ENCODE data around the gene SSH2.
"Not testable (repeated sequence)": the region's sequence is repeated elsewhere in the genome, so short reads cannot be mapped to it uniquely, and the experiment has no call there.

Gene SSH2

DNA sequence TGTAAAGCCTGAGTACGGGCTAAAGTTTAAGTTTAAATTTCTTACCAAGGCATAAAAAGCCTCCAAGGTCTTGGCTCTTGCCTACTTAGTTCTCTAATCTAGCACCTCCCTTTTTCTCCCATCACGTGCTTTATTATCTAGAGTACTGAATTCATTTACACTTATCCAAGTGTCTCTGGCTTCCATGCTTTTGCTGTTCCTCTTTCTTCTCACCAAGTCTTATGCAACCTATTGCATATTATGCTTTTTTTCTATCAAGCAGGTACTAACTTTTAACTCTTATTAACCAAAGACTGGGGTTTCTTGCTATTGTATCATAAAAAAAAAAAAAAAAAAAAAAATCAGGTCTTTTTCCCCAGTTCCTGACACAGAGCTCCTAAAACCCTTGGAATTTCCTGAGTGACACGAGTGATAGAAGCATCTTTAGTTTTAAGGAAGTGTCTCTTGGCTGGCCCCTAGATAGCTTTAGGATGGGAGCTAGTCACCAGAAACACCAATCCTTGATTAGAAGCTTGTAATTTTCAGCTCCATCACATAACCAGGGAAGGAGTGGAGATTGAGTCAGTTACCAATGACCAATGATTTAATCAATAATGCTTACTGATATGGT is 44.9 kb downstream of the SSH2 start:
- no peaks in the 10 kb centered on the region for H3K9me3 ChIP-seq (ENCODE audit: low read length)
- no peaks in the 10 kb centered on the region for H3K27me3 ChIP-seq (ENCODE audit: insufficient read depth, low read length)
- H3K4me1 ChIP-seq (ENCODE audit: insufficient read depth, low read length), result no peaks in the 10 kb centered on the region
- no peak overlapping the region for H2AFZ ChIP-seq (ENCODE audit: low read depth, low read length)
- no peak overlapping the region for H3K4me3 ChIP-seq (ENCODE audit: low read length)
- H3K36me3 ChIP-seq (ENCODE audit: insufficient read depth, low read length), result no peaks in the 10 kb centered on the region

- no peaks in the 10 kb centered on the region for H3K27me3 ChIP-seq (ENCODE audit: insufficient read depth, low read length)
- no peaks in the 10 kb centered on the region for H3K9me3 ChIP-seq (ENCODE audit: low read length)
- no peak overlapping the region for H2AFZ ChIP-seq (ENCODE audit: low read depth, low read length)
- no peak overlapping the region for H3K4me3 ChIP-seq (ENCODE audit: low read length)
- H3K36me3 ChIP-seq (ENCODE audit: insufficient read depth, low read length), result no peaks in the 10 kb centered on the region
- H3K4me1 ChIP-seq (ENCODE audit: insufficient read depth, low read length), result no peaks in the 10 kb centered on the region
Measured at GRCh38 chr17:29883497-29883896, 46.5 kb downstream of the SSH2 start.

DNA sequence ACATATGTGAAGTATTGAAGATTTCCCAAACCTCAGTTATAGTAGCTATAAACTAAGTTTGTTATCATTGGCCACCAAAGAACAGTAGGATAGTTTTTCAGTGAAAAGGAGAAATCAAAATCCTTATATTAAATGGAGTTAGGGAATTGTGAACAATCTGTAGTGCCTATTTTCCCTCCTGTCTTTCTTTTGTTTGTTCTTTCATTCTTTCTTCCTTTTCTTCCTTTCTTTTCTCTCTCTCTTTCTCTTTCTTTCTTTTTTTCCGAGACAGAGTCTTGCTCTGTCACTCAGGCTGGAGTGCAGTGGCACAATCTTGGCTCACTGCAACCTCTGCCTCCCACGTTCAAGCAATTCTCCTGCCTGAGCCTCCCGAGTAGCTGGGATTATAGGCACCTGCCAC is 48.8 kb downstream of the SSH2 start:
- H2AFZ ChIP-seq (ENCODE audit: low read depth, low read length), result no peak overlapping the region

DNA sequence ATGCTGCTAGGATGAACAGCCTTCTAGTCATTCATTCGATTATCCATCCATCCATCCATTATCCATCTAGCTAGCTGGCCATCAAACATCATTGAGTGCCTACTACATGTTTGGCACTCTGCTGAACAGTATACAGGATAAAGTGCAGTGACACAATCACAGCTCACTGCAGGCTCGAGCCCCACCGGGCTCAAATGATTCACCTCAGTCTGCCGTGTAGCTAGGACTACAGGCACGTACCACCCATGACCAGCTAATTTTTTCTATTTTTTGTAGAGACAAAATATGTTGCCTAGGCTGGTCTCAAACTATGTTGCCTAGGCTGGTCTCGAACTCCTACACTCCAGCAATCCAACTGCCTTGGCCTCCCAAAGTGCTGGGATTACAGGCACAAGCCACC is 50.0 kb downstream of the SSH2 start:
- Histone ChIP-seq H3K9me3 (ENCODE audit: low read length) (no peaks in the 10 kb centered on the region), H3K4me1 (ENCODE audit: insufficient read depth, low read length) (no peaks in the 10 kb centered on the region), H3K36me3 (ENCODE audit: insufficient read depth, low read length) (no peaks in the 10 kb centered on the region), H3K4me3 (ENCODE audit: low read length) (no peak overlapping the region), H2AFZ (ENCODE audit: low read depth, low read length) (no peak overlapping the region), H3K27me3 (ENCODE audit: insufficient read depth, low read length) (no peaks in the 10 kb centered on the region)

More for the DNA sequence above, 48.8 kb downstream of the SSH2 start:
- no peaks in the 10 kb centered on the region for H3K4me1 ChIP-seq (ENCODE audit: insufficient read depth, low read length)
- H3K4me3 ChIP-seq (ENCODE audit: low read length), result no peak overlapping the region
- no peaks in the 10 kb centered on the region for H3K9me3 ChIP-seq (ENCODE audit: low read length)
- no peaks in the 10 kb centered on the region for H3K27me3 ChIP-seq (ENCODE audit: insufficient read depth, low read length)
- H3K36me3 ChIP-seq (ENCODE audit: insufficient read depth, low read length), result no peaks in the 10 kb centered on the region

- H3K4me1 ChIP-seq (ENCODE audit: insufficient read depth, low read length), result peaks cover 10% of the 10 kb centered on the region
- no peaks in the 10 kb centered on the region for H3K27me3 ChIP-seq (ENCODE audit: insufficient read depth, low read length)
- no peaks in the 10 kb centered on the region for H3K9me3 ChIP-seq (ENCODE audit: low read length)
- H2AFZ ChIP-seq (ENCODE audit: low read depth, low read length), result no peak overlapping the region
- H3K36me3 ChIP-seq (ENCODE audit: insufficient read depth, low read length), result no peaks in the 10 kb centered on the region
- no peak overlapping the region for H3K4me3 ChIP-seq (ENCODE audit: low read length)
Measured at GRCh38 chr17:29874931-29875596, 55.0 kb downstream of the SSH2 start.

- not testable (repeated sequence) for H3K36me3 ChIP-seq (ENCODE audit: insufficient read depth, low read length); H3K9me3 ChIP-seq (ENCODE audit: low read length); H3K4me3 ChIP-seq (ENCODE audit: low read length); H2AFZ ChIP-seq (ENCODE audit: low read depth, low read length); H3K27me3 ChIP-seq (ENCODE audit: insufficient read depth, low read length)
- peaks cover 10% of the 10 kb centered on the region for H3K4me1 ChIP-seq (ENCODE audit: insufficient read depth, low read length)
Measured at GRCh38 chr17:29874358-29874757, 55.7 kb downstream of the SSH2 start.

- Histone ChIP-seq H3K4me3 (ENCODE audit: low read length) (no peak overlapping the region), H3K36me3 (ENCODE audit: insufficient read depth, low read length) (no peaks in the 10 kb centered on the region)
Measured at GRCh38 chr17:29873476-29873875, 56.6 kb downstream of the SSH2 start.

DNA sequence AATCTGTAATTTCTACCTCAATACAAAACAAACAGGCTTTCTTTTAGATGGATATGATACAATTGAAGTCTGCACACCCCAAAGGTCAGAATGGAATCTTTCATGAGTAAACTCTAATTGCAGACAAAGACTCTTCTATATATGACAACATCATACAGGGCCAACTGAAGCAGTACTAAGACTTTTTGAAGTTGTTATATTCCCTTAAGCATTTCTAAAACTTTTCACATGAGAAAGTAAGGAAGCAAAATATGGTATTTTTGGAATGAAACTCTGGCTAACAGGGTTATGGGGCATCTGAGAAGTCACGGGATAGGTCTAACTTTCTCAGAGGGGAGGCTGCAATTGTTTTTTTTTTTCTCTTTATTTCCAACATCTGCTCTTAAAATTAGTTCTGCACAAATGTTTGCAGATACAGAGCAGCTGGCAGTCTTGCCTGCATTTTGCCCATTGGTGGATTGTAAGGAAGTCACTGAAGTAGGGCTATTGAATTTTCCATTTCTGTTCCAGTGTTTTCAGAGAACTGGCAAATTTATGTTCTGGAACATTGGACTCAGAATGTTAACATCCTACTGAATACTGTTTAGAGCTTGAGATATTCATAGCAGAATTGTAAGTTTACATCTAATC is 59.1 kb downstream of the SSH2 start:
- no peaks in the 10 kb centered on the region for H3K36me3 ChIP-seq (ENCODE audit: insufficient read depth, low read length)
- H3K27me3 ChIP-seq (ENCODE audit: insufficient read depth, low read length), result no peaks in the 10 kb centered on the region
- no peaks in the 10 kb centered on the region for H3K9me3 ChIP-seq (ENCODE audit: low read length)
- H2AFZ ChIP-seq (ENCODE audit: low read depth, low read length), result peak overlapping the region; percentile 27
- no peak overlapping the region for H3K4me3 ChIP-seq (ENCODE audit: low read length)
- H3K4me1 ChIP-seq (ENCODE audit: insufficient read depth, low read length), result peaks cover 12% of the 10 kb centered on the region

More at GRCh38 chr17:29873476-29873875, 56.6 kb downstream of the SSH2 start:
- no peak overlapping the region for H2AFZ ChIP-seq (ENCODE audit: low read depth, low read length)
- no peaks in the 10 kb centered on the region for H3K9me3 ChIP-seq (ENCODE audit: low read length)
- no peaks in the 10 kb centered on the region for H3K27me3 ChIP-seq (ENCODE audit: insufficient read depth, low read length)
- peaks cover 10% of the 10 kb centered on the region for H3K4me1 ChIP-seq (ENCODE audit: insufficient read depth, low read length)

DNA sequence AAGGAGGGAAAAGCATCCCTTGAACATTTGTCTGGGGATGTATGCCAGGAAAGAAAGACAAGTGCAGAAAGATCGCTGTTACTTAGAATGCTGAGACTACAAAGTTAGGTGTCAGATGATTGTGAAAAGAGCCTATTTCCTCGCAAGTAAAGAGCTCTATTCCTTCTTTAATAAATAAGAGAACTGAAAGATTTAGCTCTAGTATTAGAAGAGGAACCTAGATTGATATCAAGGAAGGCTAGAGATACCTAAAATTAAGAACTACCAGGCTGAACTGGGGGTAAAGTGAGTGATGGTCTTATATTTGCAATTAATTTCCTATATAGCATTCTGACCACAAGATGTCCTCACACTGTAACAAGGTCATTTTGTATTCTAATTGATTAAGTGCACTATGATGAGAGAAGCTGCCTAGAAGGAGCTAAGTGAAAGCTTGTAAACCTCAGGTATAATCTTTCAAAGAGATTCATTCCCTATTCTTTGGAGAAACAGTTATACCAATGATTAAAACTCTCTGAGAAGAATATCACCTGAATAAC is 62.3 kb downstream of the SSH2 start:
- H3K27me3 ChIP-seq (ENCODE audit: insufficient read depth, low read length), result no peaks in the 10 kb centered on the region
- no peak overlapping the region for H3K4me3 ChIP-seq (ENCODE audit: low read length)
- no peaks in the 10 kb centered on the region for H3K36me3 ChIP-seq (ENCODE audit: insufficient read depth, low read length)
- no peak overlapping the region for H2AFZ ChIP-seq (ENCODE audit: low read depth, low read length)
- H3K4me1 ChIP-seq (ENCODE audit: insufficient read depth, low read length), result peaks cover 12% of the 10 kb centered on the region
- H3K9me3 ChIP-seq (ENCODE audit: low read length), result no peaks in the 10 kb centered on the region

DNA sequence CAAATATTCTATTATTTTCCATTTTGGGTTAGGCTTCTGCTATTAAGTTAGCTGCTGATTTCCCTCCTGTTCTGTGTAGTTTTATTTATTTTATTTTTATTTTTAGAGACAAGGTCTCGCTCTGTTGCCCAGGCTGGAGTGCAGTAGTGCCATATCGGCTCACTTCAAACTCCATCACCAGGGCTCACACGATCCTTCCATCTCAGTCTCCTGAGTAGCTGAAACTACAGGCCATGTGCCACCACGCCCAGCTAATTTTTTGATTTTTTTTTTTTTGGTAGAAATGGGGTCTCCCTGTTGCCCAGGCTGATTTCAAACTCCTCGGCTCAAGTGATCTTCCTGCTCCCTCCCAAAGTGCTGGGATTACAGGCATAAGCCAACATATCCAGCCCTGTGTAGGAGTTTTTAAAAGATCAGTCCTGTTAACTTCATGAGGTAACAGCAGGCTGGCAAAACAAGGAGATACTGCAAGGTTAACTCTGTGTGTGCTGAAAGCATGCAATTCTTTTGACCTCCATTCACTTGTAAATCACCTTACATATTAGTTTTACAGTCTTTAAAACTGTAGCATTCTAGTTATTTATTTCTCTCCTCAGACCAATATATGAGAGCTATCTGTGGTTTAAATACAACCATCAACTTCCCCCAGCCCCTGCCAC is 63.2 kb downstream of the SSH2 start:
- Histone ChIP-seq H2AFZ (ENCODE audit: low read depth, low read length) (no peak overlapping the region), H3K4me3 (ENCODE audit: low read length) (no peak overlapping the region), H3K4me1 (ENCODE audit: insufficient read depth, low read length) (peaks cover 12% of the 10 kb centered on the region), H3K27me3 (ENCODE audit: insufficient read depth, low read length) (no peaks in the 10 kb centered on the region), H3K9me3 (ENCODE audit: low read length) (no peaks in the 10 kb centered on the region), H3K36me3 (ENCODE audit: insufficient read depth, low read length) (no peaks in the 10 kb centered on the region)

DNA sequence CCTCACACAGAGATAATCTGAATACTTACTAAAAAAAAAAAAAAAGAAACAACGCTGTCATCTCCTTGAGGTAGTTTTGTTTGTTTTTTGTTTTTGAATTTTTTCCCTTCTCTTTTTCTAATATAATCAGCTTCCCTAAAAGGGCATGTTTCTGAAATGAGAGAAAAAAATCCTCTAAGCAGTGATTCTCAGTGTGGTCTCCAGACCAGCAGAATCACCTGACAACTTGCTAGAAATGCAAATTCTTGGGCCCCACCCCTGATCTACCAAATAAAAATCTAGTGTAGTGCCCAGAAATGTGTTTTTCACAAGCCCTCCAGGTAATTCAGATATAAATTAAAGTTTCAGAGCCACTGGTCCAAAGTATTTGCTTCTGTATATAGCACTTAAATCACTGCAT is 65.4 kb downstream of the SSH2 start:
- H3K9me3 ChIP-seq (ENCODE audit: low read length), result no peaks in the 10 kb centered on the region
- H3K4me1 ChIP-seq (ENCODE audit: insufficient read depth, low read length), result peaks cover 2% of the 10 kb centered on the region
- H3K36me3 ChIP-seq (ENCODE audit: insufficient read depth, low read length), result no peaks in the 10 kb centered on the region
- H3K27me3 ChIP-seq (ENCODE audit: insufficient read depth, low read length), result no peaks in the 10 kb centered on the region
- no peak overlapping the region for H3K4me3 ChIP-seq (ENCODE audit: low read length)
- H2AFZ ChIP-seq (ENCODE audit: low read depth, low read length), result no peak overlapping the region

GRCh38 chr17:29864123-29864522 is 65.9 kb downstream of the SSH2 start:
- not testable (repeated sequence) for H2AFZ ChIP-seq (ENCODE audit: low read depth, low read length); H3K4me3 ChIP-seq (ENCODE audit: low read length); H3K9me3 ChIP-seq (ENCODE audit: low read length); H3K4me1 ChIP-seq (ENCODE audit: insufficient read depth, low read length); H3K36me3 ChIP-seq (ENCODE audit: insufficient read depth, low read length); H3K27me3 ChIP-seq (ENCODE audit: insufficient read depth, low read length)

DNA sequence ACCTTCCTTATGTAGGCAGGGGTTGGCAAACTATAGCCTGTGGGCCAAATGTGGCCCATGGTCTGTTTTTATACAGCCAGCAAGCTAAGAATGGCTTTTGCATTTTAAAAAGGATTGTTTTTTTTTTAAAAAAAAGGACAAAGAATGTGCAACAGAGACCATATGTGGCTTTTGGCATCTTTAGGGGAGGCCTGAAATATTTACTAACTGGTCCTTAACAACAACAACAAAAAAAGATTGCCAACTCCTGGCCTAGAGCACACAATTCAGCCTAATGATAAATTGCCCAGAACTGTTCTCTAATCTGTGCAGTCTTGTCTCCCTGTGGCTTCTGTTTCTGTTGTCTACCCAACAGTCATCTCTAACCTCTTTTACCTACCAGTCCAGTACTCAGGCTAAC is 67.1 kb downstream of the SSH2 start:
- Histone ChIP-seq H3K36me3 (ENCODE audit: insufficient read depth, low read length) (no peaks in the 10 kb centered on the region), H3K9me3 (ENCODE audit: low read length) (no peaks in the 10 kb centered on the region), H3K27me3 (ENCODE audit: insufficient read depth, low read length) (no peaks in the 10 kb centered on the region), H3K4me1 (ENCODE audit: insufficient read depth, low read length) (peaks cover 2% of the 10 kb centered on the region), H3K4me3 (ENCODE audit: low read length) (no peak overlapping the region), H2AFZ (ENCODE audit: low read depth, low read length) (no peak overlapping the region)
